A673 (cell line): ENCODE data around the gene NPEPL1.

Source experiments
- EZH2 ChIP-seq: fragments of 200-600 bp; sonication (generic); IDR thresholded peaks from 2 replicates; pipeline ENCODE4 v1.6.1; 2017; ENCODE audit warnings: borderline replicate concordance, low read depth, mild to moderate bottlenecking, mixed read lengths, antibody characterized with exemption, low read length; ENCODE audit not compliant: poor library complexity, severe bottlenecking
- TF ChIP-seq, protein P1 (sequence below): fragments of 300-800, 200-600 bp; sonication (generic); conservative IDR thresholded peaks from 2 replicates; pipeline ENCODE4 v1.5.1; 2017; ENCODE audit warnings: low read depth, mild to moderate bottlenecking, antibody characterized with exemption, low read length, moderate library complexity, mixed read lengths

DNA sequence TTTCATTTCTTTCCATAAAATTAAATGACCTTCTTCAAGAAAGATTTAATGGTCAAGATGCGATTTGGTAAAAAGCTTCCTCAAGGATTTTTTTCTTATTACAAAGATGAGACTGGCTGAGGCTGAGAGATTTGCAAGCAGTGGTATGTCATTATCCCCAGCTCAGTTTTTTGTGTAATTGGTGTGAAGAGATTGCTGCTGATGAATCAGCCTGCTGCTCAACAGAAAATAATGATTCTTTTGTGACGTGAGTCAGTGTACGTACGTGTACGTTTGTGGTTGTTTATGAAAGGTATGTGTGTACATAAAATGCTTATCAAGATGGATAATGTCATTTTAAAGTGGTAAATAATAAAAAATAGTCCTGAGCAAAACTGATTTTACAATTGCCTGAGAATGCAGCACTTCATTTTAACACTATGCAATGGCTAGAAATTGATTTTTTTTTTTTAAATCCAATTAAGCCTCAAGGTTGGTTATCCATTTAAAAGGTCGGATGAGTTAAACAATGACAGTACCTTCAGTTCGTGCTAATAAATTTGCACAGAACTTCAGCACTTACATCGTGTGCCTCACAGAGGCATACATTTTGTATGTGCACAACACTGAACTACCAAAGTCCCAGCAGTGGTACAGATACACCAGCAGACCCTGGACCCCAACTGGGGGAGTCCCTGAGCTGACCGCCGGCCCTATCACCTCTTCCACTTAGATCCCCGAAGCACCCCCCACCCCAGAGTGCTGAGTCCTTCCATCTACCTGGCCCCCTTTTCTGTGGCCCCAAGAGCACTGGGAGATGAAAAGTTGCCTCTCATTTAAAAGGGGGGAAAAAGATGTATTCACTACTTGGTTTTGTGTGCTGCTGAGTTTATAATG, 9.7 kb upstream of the NPEPL1 start:
- TF ChIP-seq, protein P1, sequence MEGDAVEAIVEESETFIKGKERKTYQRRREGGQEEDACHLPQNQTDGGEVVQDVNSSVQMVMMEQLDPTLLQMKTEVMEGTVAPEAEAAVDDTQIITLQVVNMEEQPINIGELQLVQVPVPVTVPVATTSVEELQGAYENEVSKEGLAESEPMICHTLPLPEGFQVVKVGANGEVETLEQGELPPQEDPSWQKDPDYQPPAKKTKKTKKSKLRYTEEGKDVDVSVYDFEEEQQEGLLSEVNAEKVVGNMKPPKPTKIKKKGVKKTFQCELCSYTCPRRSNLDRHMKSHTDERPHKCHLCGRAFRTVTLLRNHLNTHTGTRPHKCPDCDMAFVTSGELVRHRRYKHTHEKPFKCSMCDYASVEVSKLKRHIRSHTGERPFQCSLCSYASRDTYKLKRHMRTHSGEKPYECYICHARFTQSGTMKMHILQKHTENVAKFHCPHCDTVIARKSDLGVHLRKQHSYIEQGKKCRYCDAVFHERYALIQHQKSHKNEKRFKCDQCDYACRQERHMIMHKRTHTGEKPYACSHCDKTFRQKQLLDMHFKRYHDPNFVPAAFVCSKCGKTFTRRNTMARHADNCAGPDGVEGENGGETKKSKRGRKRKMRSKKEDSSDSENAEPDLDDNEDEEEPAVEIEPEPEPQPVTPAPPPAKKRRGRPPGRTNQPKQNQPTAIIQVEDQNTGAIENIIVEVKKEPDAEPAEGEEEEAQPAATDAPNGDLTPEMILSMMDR: no peak
- no peak for TF ChIP-seq EZH2
